BLaER1 treated with 17β-estradiol and CSF1 and Interleukin-3, amounts not matched to agents 10 nM and 100 nM (cell line): Measurements from ENCODE around the gene TMEM14A.

Experiments used
- H3K27ac ChIP-seq, 11 experiments: shearing (Covaris generic); formaldehyde crosslinking; 2 replicates each; pipeline ENCODE4 v1.8.1; 2022
- H3K27me3 ChIP-seq, 11 experiments: shearing (Covaris generic); formaldehyde crosslinking; 2 replicates each; pipeline ENCODE4 v1.8.1; 2022
- H3K36me3 ChIP-seq, 11 experiments: shearing (Covaris generic); formaldehyde crosslinking; 2 replicates each; pipeline ENCODE4 v1.8.1; 2022
- H3K4me1 ChIP-seq, 10 experiments: shearing (Covaris generic); formaldehyde crosslinking; 2 replicates each; pipeline ENCODE4 v1.8.1; 2022
- H3K4me2 ChIP-seq, 11 experiments: shearing (Covaris generic); formaldehyde crosslinking; 2 replicates each; pipeline ENCODE4 v1.8.1; 2022
- H3K4me3 ChIP-seq, 10 experiments: shearing (Covaris generic); formaldehyde crosslinking; 2 replicates each; pipeline ENCODE4 v1.8.1; 2022
- H3K9ac ChIP-seq, 11 experiments: shearing (Covaris generic); formaldehyde crosslinking; 2 replicates each; pipeline ENCODE4 v1.8.1; 2022
- H3K9me3 ChIP-seq, 11 experiments: shearing (Covaris generic); formaldehyde crosslinking; replicated peaks in 1 of 11; 2 replicates each; pipeline ENCODE4 v1.8.1; 2022
- H4K20me1 ChIP-seq, 11 experiments: shearing (Covaris generic); formaldehyde crosslinking; 2 replicates each; pipeline ENCODE4 v1.8.1; 2022
- Cebpa-rat ChIP-seq, 11 experiments: shearing (Covaris generic); IDR thresholded peaks; 2 replicates each; pipeline ENCODE4 v1.8.1; 2022

TMEM14A gene

GRCh38 chr6:52670502-52671409 lies at the start of gene TMEM14A:
TSS of gene TMEM14A (plus strand) at chr6:52671113. CDS start at chr6:52677103, 5,990 bp downstream.
- peaks cover 0 to 21% (median 0%) of the 10 kb centered on the region in 11 experiments; a peak in 7 of 22 replicates for H4K20me1 ChIP-seq
- peak within 1 kb of the TSS; percentile 50 to 80 (median 72) for H3K9ac ChIP-seq
- peaks cover 0 to under 1% (median 0%) of the 10 kb centered on the region in 11 experiments; a peak in 1 of 22 replicates for H3K9me3 ChIP-seq
- peak within 1 kb of the TSS; percentile 79 to 96 (median 90) for H3K4me2 ChIP-seq
- H3K27me3 ChIP-seq = peaks cover 0 to 54% (median 0%) of the 10 kb centered on the region in 11 experiments; a peak in 6 of 22 replicates
- H3K4me1 ChIP-seq = peaks cover 43 to 55% (median 50%) of the 10 kb centered on the region in 10 experiments
- no peak for TF ChIP-seq Cebpa-rat (IDR thresholded peaks at IDR 0.05)
- H3K27ac ChIP-seq = peak within 1 kb of the TSS in 9 of 11 experiments; percentile 11 to 59 (median 48); a peak in 15 of 22 replicates
- H3K36me3 ChIP-seq = peaks cover 0 to 29% (median 0%) of the 10 kb centered on the region in 11 experiments; a peak in 5 of 22 replicates
- H3K4me3 ChIP-seq = peak within 1 kb of the TSS; percentile 55 to 76 (median 69)

GRCh38 chr6:52621631-52622030 lies 49.3 kb upstream of the TMEM14A start:
- Histone ChIP-seq H3K9me3 (peaks cover 0 to 5% (median 0%) of the 10 kb centered on the region in 11 experiments; a peak in 3 of 22 replicates), H3K27ac (no peak overlapping the region), H3K36me3 (no peaks in the 10 kb centered on the region), H4K20me1 (no peaks in the 10 kb centered on the region), H3K4me2 (no peak overlapping the region), H3K4me1 (peaks cover 0 to 6% (median 0%) of the 10 kb centered on the region in 10 experiments; a peak in 1 of 20 replicates), H3K9ac (no peak overlapping the region), H3K27me3 (no peaks in the 10 kb centered on the region), H3K4me3 (no peak overlapping the region)
- no peak for TF ChIP-seq Cebpa-rat (IDR thresholded peaks at IDR 0.05)

- Histone ChIP-seq H3K4me2 (no peak overlapping the region), H3K27ac (no peak overlapping the region), H3K27me3 (no peaks in the 10 kb centered on the region), H3K9me3 (peaks cover 0 to 5% (median 0%) of the 10 kb centered on the region in 11 experiments; a peak in 3 of 22 replicates), H3K4me3 (no peak overlapping the region), H4K20me1 (no peaks in the 10 kb centered on the region), H3K36me3 (no peaks in the 10 kb centered on the region), H3K9ac (no peak overlapping the region), H3K4me1 (peaks cover 0 to 6% (median 0%) of the 10 kb centered on the region in 10 experiments; a peak in 1 of 20 replicates)
- no peak for TF ChIP-seq Cebpa-rat (IDR thresholded peaks at IDR 0.05)
Measured at GRCh38 chr6:52622810-52623209, 48.1 kb upstream of the TMEM14A start.

GRCh38 chr6:52632011-52632410 lies 38.9 kb upstream of the TMEM14A start:
- no peaks in the 10 kb centered on the region for H3K36me3 ChIP-seq
- peaks cover 7 to 25% (median 11%) of the 10 kb centered on the region in 10 experiments; a peak in 19 of 20 replicates for H3K4me1 ChIP-seq
- H4K20me1 ChIP-seq = no peaks in the 10 kb centered on the region
- H3K4me3 ChIP-seq = no peak overlapping the region
- H3K27me3 ChIP-seq = no peaks in the 10 kb centered on the region
- no peak overlapping the region for H3K4me2 ChIP-seq
- no peak overlapping the region for H3K9ac ChIP-seq
- H3K27ac ChIP-seq = no peak overlapping the region
- H3K9me3 ChIP-seq = no peaks in the 10 kb centered on the region
- TF ChIP-seq Cebpa-rat (IDR thresholded peaks at IDR 0.05) = no peak

GRCh38 chr6:52634211-52634610 lies 36.7 kb upstream of the TMEM14A start:
- Histone ChIP-seq H3K9me3 (no peaks in the 10 kb centered on the region), H3K4me2 (peak overlapping the region in 3 of 11 experiments; percentile 30 to 75 (median 68); a peak in 6 of 22 replicates), H3K9ac (no peak overlapping the region), H4K20me1 (no peaks in the 10 kb centered on the region), H3K4me1 (peaks cover 7 to 31% (median 11%) of the 10 kb centered on the region in 10 experiments; a peak in 19 of 20 replicates), H3K27ac (no peak overlapping the region), H3K27me3 (no peaks in the 10 kb centered on the region), H3K36me3 (no peaks in the 10 kb centered on the region), H3K4me3 (no peak overlapping the region)
- TF ChIP-seq Cebpa-rat (IDR thresholded peaks at IDR 0.05) = no peak

GRCh38 chr6:52635049-52635577 lies 35.8 kb upstream of the TMEM14A start:
- Histone ChIP-seq H3K27me3 (no peaks in the 10 kb centered on the region), H3K9me3 (no peaks in the 10 kb centered on the region), H3K36me3 (no peaks in the 10 kb centered on the region), H3K4me3 (no peak overlapping the region), H3K27ac (peak overlapping the region in 8 of 11 experiments; percentile 2 to 65 (median 29); a peak in 13 of 22 replicates), H3K4me1 (peaks cover 9 to 40% (median 11%) of the 10 kb centered on the region in 10 experiments; a peak in 19 of 20 replicates), H4K20me1 (no peaks in the 10 kb centered on the region), H3K4me2 (peak overlapping the region; percentile 30 to 75 (median 53); a peak in 20 of 22 replicates), H3K9ac (peak overlapping the region in 5 of 11 experiments; percentile 2 to 36 (median 16); a peak in 4 of 22 replicates)
- TF ChIP-seq Cebpa-rat (IDR thresholded peaks at IDR 0.05) = no peak

GRCh38 chr6:52636830-52637229 lies 34.1 kb upstream of the TMEM14A start:
- 0 out of 22 replicates have a peak overlapping the region, but pooled peaks of 1 of the 11 experiments have one; percentile 2 for H3K4me2 ChIP-seq
- H3K27me3 ChIP-seq = no peaks in the 10 kb centered on the region
- H3K27ac ChIP-seq = no peak overlapping the region
- H3K4me3 ChIP-seq = no peak overlapping the region
- H3K9me3 ChIP-seq = no peaks in the 10 kb centered on the region
- H3K36me3 ChIP-seq = no peaks in the 10 kb centered on the region
- no peaks in the 10 kb centered on the region for H4K20me1 ChIP-seq
- no peak overlapping the region for H3K9ac ChIP-seq
- TF ChIP-seq Cebpa-rat (IDR thresholded peaks at IDR 0.05) = no peak
- peaks cover 16 to 55% (median 24%) of the 10 kb centered on the region in 10 experiments for H3K4me1 ChIP-seq

GRCh38 chr6:52639493-52639892 lies 31.4 kb upstream of the TMEM14A start:
- H3K4me2 ChIP-seq = peak overlapping the region in 3 of 11 experiments; percentile 80 to 88 (median 80); a peak in 6 of 22 replicates
- TF ChIP-seq Cebpa-rat (IDR thresholded peaks at IDR 0.05) = no peak
- H3K4me3 ChIP-seq = no peak overlapping the region
- H3K27me3 ChIP-seq = no peaks in the 10 kb centered on the region
- peak overlapping the region in 4 of 11 experiments; percentile 79 to 94 (median 88); a peak in 5 of 22 replicates for H3K27ac ChIP-seq
- H3K4me1 ChIP-seq = peaks cover 21 to 76% (median 30%) of the 10 kb centered on the region in 10 experiments
- peaks cover 0 to 7% (median 0%) of the 10 kb centered on the region in 11 experiments; a peak in 1 of 22 replicates for H3K9me3 ChIP-seq
- no peak overlapping the region for H3K9ac ChIP-seq
- no peaks in the 10 kb centered on the region for H3K36me3 ChIP-seq
- no peaks in the 10 kb centered on the region for H4K20me1 ChIP-seq
